DOHH2 (cell line): ENCODE measurements around the gene DDIT4.

Experiments
- EZH2phosphoT487 ChIP-seq: fragments of 200-600 bp; sonication (generic); IDR thresholded peaks from 2 replicates; pipeline ENCODE4 v1.6.1; 2017; ENCODE audit warnings: borderline replicate concordance, mild to moderate bottlenecking, antibody characterized with exemption, low read length, moderate library complexity, mixed read lengths
- TF ChIP-seq, protein P1 (sequence below): fragments of 200-600 bp; sonication (generic); IDR thresholded peaks from one replicate; pipeline ENCODE4 v1.5.1; 2014; ENCODE audit warnings: antibody characterized with exemption, mild to moderate bottlenecking, low read depth, low read length; ENCODE audit not compliant: poor library complexity, severe bottlenecking

GRCh38 chr10:72276013-72276387, 2.3 kb downstream of the DDIT4 start:
- TF ChIP-seq, protein P1, sequence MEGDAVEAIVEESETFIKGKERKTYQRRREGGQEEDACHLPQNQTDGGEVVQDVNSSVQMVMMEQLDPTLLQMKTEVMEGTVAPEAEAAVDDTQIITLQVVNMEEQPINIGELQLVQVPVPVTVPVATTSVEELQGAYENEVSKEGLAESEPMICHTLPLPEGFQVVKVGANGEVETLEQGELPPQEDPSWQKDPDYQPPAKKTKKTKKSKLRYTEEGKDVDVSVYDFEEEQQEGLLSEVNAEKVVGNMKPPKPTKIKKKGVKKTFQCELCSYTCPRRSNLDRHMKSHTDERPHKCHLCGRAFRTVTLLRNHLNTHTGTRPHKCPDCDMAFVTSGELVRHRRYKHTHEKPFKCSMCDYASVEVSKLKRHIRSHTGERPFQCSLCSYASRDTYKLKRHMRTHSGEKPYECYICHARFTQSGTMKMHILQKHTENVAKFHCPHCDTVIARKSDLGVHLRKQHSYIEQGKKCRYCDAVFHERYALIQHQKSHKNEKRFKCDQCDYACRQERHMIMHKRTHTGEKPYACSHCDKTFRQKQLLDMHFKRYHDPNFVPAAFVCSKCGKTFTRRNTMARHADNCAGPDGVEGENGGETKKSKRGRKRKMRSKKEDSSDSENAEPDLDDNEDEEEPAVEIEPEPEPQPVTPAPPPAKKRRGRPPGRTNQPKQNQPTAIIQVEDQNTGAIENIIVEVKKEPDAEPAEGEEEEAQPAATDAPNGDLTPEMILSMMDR = no peak
- no peak for TF ChIP-seq EZH2phosphoT487
